Mammary epithelial cell (primary cell): ENCODE results near the gene NPIPA5.
"Not testable (repeated sequence)": the region's sequence is repeated elsewhere in the genome, so short reads cannot be mapped to it uniquely, and the experiment has no call there.

ENCODE experiments used
- EZH2 ChIP-seq: IDR thresholded peaks from 2 replicates; pipeline ENCODE4 v1.6.1; 2012; ENCODE audit warnings: low read length, inconsistent platforms, borderline replicate concordance
- TF ChIP-seq, protein P1 (sequence below), 2 donors: IDR thresholded peaks in 1 of 2; conservative IDR thresholded peaks in 1 of 2; 2 replicates each; pipeline ENCODE4 v1.5.1; 2011 to 2012; ENCODE audit warnings: inconsistent platforms in 2 of 2, low read length in 2 of 2, mild to moderate bottlenecking in 2 of 2, control low read depth in 1 of 2, low read depth in 1 of 2; ENCODE audit not compliant: insufficient read depth in 1 of 2; ENCODE audit errors: extremely low read depth in 1 of 2

DNA sequence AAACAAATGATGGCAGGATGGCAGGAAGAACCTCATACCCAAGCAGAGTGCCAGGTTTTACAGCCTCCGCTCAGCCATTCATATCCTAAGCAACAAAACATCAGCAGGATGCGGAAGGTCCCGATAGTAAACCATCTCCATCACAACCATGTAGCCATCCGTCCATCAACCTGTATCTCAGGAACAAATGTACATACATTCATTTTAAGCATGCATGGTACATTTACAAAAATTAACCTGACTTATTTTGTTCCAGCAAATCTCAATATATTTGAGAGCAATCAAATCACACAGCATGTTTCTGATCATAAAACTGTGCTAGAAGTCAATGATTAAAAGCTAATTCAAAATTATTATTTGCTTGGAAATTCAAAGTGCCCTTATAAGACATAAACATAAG lies at the start of gene NPIPA5:
- TF ChIP-seq, protein P1, sequence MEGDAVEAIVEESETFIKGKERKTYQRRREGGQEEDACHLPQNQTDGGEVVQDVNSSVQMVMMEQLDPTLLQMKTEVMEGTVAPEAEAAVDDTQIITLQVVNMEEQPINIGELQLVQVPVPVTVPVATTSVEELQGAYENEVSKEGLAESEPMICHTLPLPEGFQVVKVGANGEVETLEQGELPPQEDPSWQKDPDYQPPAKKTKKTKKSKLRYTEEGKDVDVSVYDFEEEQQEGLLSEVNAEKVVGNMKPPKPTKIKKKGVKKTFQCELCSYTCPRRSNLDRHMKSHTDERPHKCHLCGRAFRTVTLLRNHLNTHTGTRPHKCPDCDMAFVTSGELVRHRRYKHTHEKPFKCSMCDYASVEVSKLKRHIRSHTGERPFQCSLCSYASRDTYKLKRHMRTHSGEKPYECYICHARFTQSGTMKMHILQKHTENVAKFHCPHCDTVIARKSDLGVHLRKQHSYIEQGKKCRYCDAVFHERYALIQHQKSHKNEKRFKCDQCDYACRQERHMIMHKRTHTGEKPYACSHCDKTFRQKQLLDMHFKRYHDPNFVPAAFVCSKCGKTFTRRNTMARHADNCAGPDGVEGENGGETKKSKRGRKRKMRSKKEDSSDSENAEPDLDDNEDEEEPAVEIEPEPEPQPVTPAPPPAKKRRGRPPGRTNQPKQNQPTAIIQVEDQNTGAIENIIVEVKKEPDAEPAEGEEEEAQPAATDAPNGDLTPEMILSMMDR (conservative IDR thresholded peaks at IDR 0.05 in 1 of 2, IDR thresholded peaks at IDR 0.05 in 1 of 2; ENCODE audit: extremely low read depth in 1 of 2, insufficient read depth in 1 of 2, low read depth in 1 of 2, low read length in 2 of 2) = not testable (repeated sequence)
- TF ChIP-seq EZH2 = not testable (repeated sequence)
